Measurements from ENCODE around the gene LRMDA.
"Not testable (repeated sequence)": the region's sequence is repeated elsewhere in the genome, so short reads cannot be mapped to it uniquely, and the experiment has no call there.

LRMDA gene

GRCh38 chr10:76577455-76577854 lies 1146.0 kb downstream of the LRMDA start:
- H3K27me3 ChIP-seq (ENCODE audit: control insufficient read depth, insufficient read depth, low read length) = no peaks in the 10 kb centered on the region
- H3K9ac ChIP-seq = no peak overlapping the region
- H3K27ac ChIP-seq = no peak overlapping the region
- no peaks in the 10 kb centered on the region for H3K36me3 ChIP-seq (ENCODE audit: control insufficient read depth, insufficient read depth, low read length)
- no peak overlapping the region for H2AFZ ChIP-seq
- no peaks in the 10 kb centered on the region for H3K79me2 ChIP-seq
- no peak for TF ChIP-seq CTCF (IDR thresholded peaks at IDR 0.05)
- H3K4me1 ChIP-seq = no peaks in the 10 kb centered on the region
- H3K4me3 ChIP-seq (ENCODE audit: low read depth, low read length) = no peak overlapping the region
- no peaks in the 10 kb centered on the region for H3K9me3 ChIP-seq (ENCODE audit: control insufficient read depth, low read length)
- no peak overlapping the region for H3K4me2 ChIP-seq (ENCODE audit: low read length)

GRCh38 chr10:76581506-76582256 lies 1150.3 kb downstream of the LRMDA start:
- no peak overlapping the region for H3K4me3 ChIP-seq (ENCODE audit: low read depth, low read length)
- H3K9me3 ChIP-seq (ENCODE audit: control insufficient read depth, low read length) = no peaks in the 10 kb centered on the region
- H3K4me2 ChIP-seq (ENCODE audit: low read length) = no peak overlapping the region
- H3K36me3 ChIP-seq (ENCODE audit: control insufficient read depth, insufficient read depth, low read length) = no peaks in the 10 kb centered on the region
- H3K27me3 ChIP-seq (ENCODE audit: control insufficient read depth, insufficient read depth, low read length) = no peaks in the 10 kb centered on the region
- no peak overlapping the region for H2AFZ ChIP-seq
- no peaks in the 10 kb centered on the region for H3K79me2 ChIP-seq
- H3K27ac ChIP-seq = no peak overlapping the region
- no peak for TF ChIP-seq CTCF (IDR thresholded peaks at IDR 0.05)
- H3K9ac ChIP-seq = no peak overlapping the region
- H3K4me1 ChIP-seq = no peaks in the 10 kb centered on the region

- Histone ChIP-seq H3K4me2 (ENCODE audit: low read length) (no peak overlapping the region), H3K9me3 (ENCODE audit: control insufficient read depth, low read length) (no peaks in the 10 kb centered on the region), H3K79me2 (no peaks in the 10 kb centered on the region), H3K27ac (no peak overlapping the region), H3K27me3 (ENCODE audit: control insufficient read depth, insufficient read depth, low read length) (no peaks in the 10 kb centered on the region), H3K4me1 (no peaks in the 10 kb centered on the region), H3K4me3 (ENCODE audit: low read depth, low read length) (no peak overlapping the region), H2AFZ (no peak overlapping the region), H3K9ac (no peak overlapping the region), H3K36me3 (ENCODE audit: control insufficient read depth, insufficient read depth, low read length) (no peaks in the 10 kb centered on the region)
- TF ChIP-seq CTCF (IDR thresholded peaks at IDR 0.05) = no peak
Observed at GRCh38 chr10:76582531-76582930, 1151.1 kb downstream of the LRMDA start.

- no peak overlapping the region for H3K27ac ChIP-seq
- H3K9me3 ChIP-seq (ENCODE audit: control insufficient read depth, low read length) = no peaks in the 10 kb centered on the region
- peak overlapping the region; percentile 21 for H3K4me2 ChIP-seq (ENCODE audit: low read length)
- no peak overlapping the region for H3K4me3 ChIP-seq (ENCODE audit: low read depth, low read length)
- H3K4me1 ChIP-seq = no peaks in the 10 kb centered on the region
- no peaks in the 10 kb centered on the region for H3K36me3 ChIP-seq (ENCODE audit: control insufficient read depth, insufficient read depth, low read length)
- H3K9ac ChIP-seq = no peak overlapping the region
- no peaks in the 10 kb centered on the region for H3K79me2 ChIP-seq
- no peak for TF ChIP-seq CTCF (IDR thresholded peaks at IDR 0.05)
- no peaks in the 10 kb centered on the region for H3K27me3 ChIP-seq (ENCODE audit: control insufficient read depth, insufficient read depth, low read length)
- H2AFZ ChIP-seq = peak overlapping the region; percentile 46
Observed at GRCh38 chr10:76583711-76584161, 1152.3 kb downstream of the LRMDA start.

- not testable (repeated sequence) for H3K9ac ChIP-seq; H3K27me3 ChIP-seq (ENCODE audit: control insufficient read depth, insufficient read depth, low read length); H3K4me3 ChIP-seq (ENCODE audit: low read depth, low read length); H3K36me3 ChIP-seq (ENCODE audit: control insufficient read depth, insufficient read depth, low read length); H3K9me3 ChIP-seq (ENCODE audit: control insufficient read depth, low read length); H2AFZ ChIP-seq; H3K4me1 ChIP-seq; H3K4me2 ChIP-seq (ENCODE audit: low read length); H3K79me2 ChIP-seq; H3K27ac ChIP-seq
Observed at GRCh38 chr10:76584466-76584865, 1153.0 kb downstream of the LRMDA start.

Data from parathyroid adenoma (tissue), 2 donors.